HCT116 (cell line): ENCODE results near the gene SLC36A2.

Experiments
- ATF3 ChIP-seq: IDR thresholded peaks from 2 replicates; pipeline ENCODE4 v1.6.1; 2012
- CTCF ChIP-seq, 3 experiments: fragments of 200-600 bp in 1 of 3; sonication (generic) in 1 of 3; IDR thresholded peaks in 2 of 3; conservative IDR thresholded peaks in 1 of 3; 2 replicates each; pipeline ENCODE4 v1.5.1; 2012 to 2017; ENCODE audit warnings: low read depth in 2 of 3, low read length in 2 of 3, antibody characterized with exemption in 1 of 3, borderline replicate concordance in 1 of 3, control low read depth in 1 of 3, mild to moderate bottlenecking in 1 of 3, mixed read lengths in 1 of 3, mixed run types in 1 of 3, moderate library complexity in 1 of 3; ENCODE audit not compliant: insufficient read depth in 1 of 3
- JUND ChIP-seq: IDR thresholded peaks from 2 replicates; pipeline ENCODE4 v1.6.1; 2012
- POLR2AphosphoS5 ChIP-seq: IDR thresholded peaks from 2 replicates; pipeline ENCODE4 v1.6.1; 2011; ENCODE audit warnings: mild to moderate bottlenecking, low read depth, low read length, moderate library complexity
- RAD21 ChIP-seq: IDR thresholded peaks from 2 replicates; pipeline ENCODE4 v1.6.1; 2012; ENCODE audit warnings: low read depth, mild to moderate bottlenecking
- YY1 ChIP-seq: IDR thresholded peaks from 2 replicates; pipeline ENCODE4 v1.6.1; 2011; ENCODE audit warnings: low read length, low read depth, moderate library complexity, mild to moderate bottlenecking; ENCODE audit not compliant: insufficient replicate concordance; ENCODE audit errors: extremely low read depth

GRCh38 chr5:151293624-151294023, 53.7 kb downstream of the SLC36A2 start:
- TF ChIP-seq RAD21 (no peak), JUND (no peak), CTCF (IDR thresholded peaks at IDR 0.05 in 2 of 3, conservative IDR thresholded peaks at IDR 0.05 in 1 of 3; ENCODE audit: borderline replicate concordance in 1 of 3, insufficient read depth in 1 of 3, low read depth in 2 of 3, low read length in 2 of 3) (no peak), POLR2AphosphoS5 (no peak), YY1 (no peak), ATF3 (no peak)
